Heart left ventricle (tissue), 13 donors: ENCODE results near the gene TNFAIP1.

Experiments used
- CTCF ChIP-seq, 12 donors: fragments of 200-600 bp; sonication (generic) in 4 of 12; IDR thresholded peaks; one replicate each; pipeline versions ENCODE4 v1.5.0 to v1.8.0; 2018 to 2022; ENCODE audit warnings: antibody characterized with exemption in 12 of 12, mild to moderate bottlenecking in 5 of 12
- POLR2A ChIP-seq, 2 donors: fragments of 450-650 bp; IDR thresholded peaks; one replicate each; pipeline ENCODE4 v1.6.1; 2017; ENCODE audit warnings: antibody characterized with exemption in 2 of 2, mild to moderate bottlenecking in 2 of 2, moderate library complexity in 2 of 2
- donor health status: ischemic (EF 13 %, LVEDD 7.1; RV severe dilation, severe dysfunction).
- donor health status: DM: no; HTN: yes; CAD: no.
- donor health status: DM: no; HTN: no; CAD: no.
- donor health status: ischemic (EF 25% LVEDD 6.9; RV normal size, moderate dysfunction).
- donor health status: ischemic (EF 25% LVEDD 5.7; RV mildly dilated, moderate dysfunction).
- donor health status: ischemic (EF 35%, LVEDD 5.7; RV mildly dilated, moderate dysfunction).
- donor health status: nonischemic (EF 11% LVEDD 7.7; RV severe dilation, severe dysfunction).
- donor health status: DM: yes; HTN: yes; CAD: no.
- donor health status: PGD.
- donor health status: ischemic (EF 29% LVEDD 5.4; RV normal size, mild dysfunction).
- donor health status: nonischemic (EF 23%, LVEDD 6.1; RV moderate dilation, normal function).

GRCh38 chr17:28340374-28340773, 4.8 kb downstream of the TNFAIP1 start:
- TF ChIP-seq CTCF (IDR thresholded peaks at IDR 0.05) (no peak), POLR2A (IDR thresholded peaks at IDR 0.05) (no peak)
